ENCODE measurements around the gene CNTNAP5.

GRCh38 chr2:124582387-124582786, 557.3 kb downstream of the CNTNAP5 start:
- TF ChIP-seq, protein P1, sequence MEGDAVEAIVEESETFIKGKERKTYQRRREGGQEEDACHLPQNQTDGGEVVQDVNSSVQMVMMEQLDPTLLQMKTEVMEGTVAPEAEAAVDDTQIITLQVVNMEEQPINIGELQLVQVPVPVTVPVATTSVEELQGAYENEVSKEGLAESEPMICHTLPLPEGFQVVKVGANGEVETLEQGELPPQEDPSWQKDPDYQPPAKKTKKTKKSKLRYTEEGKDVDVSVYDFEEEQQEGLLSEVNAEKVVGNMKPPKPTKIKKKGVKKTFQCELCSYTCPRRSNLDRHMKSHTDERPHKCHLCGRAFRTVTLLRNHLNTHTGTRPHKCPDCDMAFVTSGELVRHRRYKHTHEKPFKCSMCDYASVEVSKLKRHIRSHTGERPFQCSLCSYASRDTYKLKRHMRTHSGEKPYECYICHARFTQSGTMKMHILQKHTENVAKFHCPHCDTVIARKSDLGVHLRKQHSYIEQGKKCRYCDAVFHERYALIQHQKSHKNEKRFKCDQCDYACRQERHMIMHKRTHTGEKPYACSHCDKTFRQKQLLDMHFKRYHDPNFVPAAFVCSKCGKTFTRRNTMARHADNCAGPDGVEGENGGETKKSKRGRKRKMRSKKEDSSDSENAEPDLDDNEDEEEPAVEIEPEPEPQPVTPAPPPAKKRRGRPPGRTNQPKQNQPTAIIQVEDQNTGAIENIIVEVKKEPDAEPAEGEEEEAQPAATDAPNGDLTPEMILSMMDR (IDR thresholded peaks at IDR 0.05): no peak
- TF ChIP-seq POLR2A (IDR thresholded peaks at IDR 0.05): no peak
